HG03558 (cell line): Measurements from ENCODE around the gene DCTN4.

Source experiments
- ATAC-seq: cut with Tn5 transposase; IDR thresholded peaks from one replicate; pipeline ENCODE4 v1.9.1; 2021; ENCODE audit warnings: moderate number of reproducible peaks; ENCODE audit not compliant: unreplicated experiment; ENCODE audit errors: extremely low read depth

The DCTN4 gene

DNA sequence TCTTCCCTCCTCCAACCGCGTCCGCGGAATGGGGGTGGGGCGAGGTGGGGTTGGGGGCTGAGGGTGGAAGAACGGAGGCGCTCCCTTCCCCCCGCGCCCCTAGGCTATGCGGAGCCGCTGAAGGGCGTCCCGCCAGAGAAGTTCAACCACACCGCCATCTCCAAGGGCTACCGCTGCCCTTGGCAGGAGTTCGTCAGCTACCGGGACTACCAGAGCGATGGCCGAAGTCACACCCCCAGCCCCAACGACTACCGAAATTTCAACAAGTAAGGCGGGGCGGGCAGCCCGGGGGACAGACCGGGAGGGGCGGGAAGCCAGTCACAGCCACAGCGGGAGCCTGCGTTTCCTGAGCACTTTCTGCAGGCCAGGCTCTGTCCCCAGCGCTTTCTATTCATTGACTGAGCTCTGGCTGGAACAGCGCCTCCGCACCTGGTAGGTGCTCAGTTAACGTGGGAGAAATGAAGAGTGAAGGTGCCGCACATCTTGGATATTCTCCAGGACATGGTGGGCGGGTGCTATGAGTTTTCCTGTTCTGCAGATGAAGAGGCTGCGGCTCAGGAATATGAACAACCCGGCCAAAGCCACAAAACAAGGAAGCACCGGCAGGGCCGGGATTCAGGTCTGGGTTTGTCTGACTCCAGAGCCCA, 86.5 kb downstream of the DCTN4 start:
- no peak for ATAC-seq

DNA sequence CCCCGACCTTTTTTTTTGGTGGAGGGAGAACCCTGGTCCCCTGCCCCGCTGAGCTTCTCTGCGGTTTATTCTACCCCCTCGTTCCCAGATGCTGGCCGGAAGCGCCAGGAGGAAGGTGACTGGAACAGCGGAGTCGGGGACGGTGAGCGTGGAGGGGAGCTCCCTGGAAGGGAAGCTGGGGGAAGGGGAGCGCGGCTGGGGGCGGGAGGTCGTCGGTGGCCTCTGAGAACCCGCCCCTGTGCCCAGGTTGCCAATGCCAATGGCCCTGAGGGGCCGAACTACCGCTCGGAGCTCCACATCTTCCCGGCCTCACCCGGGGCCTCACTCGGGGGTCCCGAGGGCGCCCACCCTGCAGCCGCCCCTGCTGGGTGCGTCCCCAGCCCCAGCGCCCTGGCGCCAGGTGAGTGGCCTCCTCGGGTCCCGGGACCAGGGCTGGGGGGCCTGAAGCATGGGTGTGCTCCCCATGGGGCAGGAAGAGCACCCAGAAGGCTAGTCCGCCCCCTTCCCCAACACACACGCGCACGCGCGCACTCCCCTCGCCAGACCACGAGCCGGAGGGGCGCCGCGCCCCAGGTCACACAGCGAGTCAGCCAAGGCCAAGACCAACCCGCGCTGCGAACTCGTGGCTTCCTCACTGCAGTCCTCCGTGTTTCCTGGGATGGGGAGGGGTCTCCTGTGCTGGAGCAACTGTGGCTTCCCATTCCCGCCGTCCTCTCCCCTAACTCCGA, 87.1 kb downstream of the DCTN4 start:
- no peak for ATAC-seq

DNA sequence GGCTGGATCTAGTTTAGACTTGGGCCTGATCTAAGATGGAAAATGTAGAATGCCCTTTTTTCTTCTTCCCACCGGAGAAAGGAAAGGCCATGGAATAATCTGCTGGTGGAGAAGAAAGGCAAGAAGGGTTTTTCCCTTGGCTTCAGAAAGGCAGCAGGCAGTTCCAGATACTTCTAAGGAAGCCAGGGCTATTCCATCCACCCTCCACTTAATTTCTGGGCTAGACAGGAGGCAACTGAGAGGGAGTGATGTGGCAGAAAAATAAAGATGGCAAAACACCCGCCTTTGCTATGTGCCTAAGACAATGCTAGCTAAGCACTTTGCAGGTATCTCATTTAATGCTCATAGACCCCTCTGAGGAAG, 87.9 kb downstream of the DCTN4 start:
- no peak for ATAC-seq

DNA sequence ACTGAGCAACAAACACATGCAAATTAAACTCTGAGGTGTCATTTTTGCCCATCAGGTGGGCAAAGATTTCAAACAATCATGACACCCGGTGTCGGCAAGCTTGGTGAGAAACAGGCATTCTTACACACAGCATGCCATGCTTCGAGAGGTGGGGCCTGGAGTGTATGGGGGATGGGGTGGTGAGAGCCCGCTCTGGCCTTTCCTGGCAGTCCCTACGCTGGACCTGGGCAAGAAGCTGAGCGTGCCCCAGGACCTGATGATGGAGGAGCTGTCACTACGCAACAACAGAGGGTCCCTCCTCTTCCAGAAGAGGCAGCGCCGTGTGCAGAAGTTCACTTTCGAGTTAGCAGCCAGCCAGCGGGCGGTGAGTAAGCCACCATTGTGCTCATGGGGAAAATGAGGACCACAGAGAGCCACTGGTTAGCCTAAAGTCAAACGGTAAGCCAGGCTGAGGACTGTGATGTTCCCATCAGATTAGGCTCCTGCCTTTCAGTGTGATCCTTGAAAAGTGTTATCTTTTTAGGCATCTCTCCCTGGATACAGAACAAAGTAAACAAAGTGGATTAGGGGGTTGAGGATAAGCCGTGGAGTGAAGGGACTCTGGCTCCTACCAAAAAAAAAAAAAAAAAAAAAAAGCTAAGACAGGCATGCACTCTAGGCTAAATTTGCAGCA, 88.4 kb downstream of the DCTN4 start:
- no peak for ATAC-seq

DNA sequence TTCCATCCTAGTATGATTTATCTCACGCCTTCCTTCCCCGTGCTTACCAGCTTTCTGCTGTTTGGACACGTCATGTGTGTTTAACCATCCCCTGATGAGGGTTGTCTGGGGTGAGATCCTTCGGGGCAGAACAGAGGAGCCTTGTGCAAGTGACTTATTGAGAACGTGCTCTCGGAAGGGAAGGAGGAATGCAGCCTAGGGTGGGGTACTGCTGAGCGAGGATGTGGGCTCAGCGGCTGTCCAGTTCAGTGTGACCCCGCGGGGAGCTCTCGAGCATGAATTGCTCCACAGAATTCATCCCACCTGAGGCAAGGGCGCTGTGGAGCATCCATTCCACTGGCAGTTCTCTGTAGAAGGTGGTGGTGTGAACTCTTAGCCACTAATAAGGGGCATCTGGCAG, 93.8 kb downstream of the DCTN4 start:
- ATAC-seq: no peak

DNA sequence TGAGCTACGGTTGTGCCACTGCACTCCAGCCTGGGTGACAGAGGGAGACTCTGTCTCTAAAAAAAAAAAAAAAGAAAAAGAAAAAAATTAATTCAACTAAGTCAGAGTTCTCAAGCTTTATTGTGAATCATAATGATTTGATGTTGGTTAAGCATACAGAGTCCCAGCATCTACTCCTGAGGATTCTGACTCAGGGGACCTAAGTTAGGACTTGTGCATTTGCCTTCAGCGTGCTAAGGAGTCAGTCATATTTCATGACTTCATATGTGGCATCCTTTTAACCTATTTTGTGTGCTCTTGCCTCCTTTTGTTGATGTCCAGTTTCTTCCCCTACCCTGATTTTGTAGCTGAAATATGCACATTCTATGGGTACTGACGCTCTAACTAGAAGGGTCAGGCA, 94.9 kb downstream of the DCTN4 start:
- no peak for ATAC-seq

DNA sequence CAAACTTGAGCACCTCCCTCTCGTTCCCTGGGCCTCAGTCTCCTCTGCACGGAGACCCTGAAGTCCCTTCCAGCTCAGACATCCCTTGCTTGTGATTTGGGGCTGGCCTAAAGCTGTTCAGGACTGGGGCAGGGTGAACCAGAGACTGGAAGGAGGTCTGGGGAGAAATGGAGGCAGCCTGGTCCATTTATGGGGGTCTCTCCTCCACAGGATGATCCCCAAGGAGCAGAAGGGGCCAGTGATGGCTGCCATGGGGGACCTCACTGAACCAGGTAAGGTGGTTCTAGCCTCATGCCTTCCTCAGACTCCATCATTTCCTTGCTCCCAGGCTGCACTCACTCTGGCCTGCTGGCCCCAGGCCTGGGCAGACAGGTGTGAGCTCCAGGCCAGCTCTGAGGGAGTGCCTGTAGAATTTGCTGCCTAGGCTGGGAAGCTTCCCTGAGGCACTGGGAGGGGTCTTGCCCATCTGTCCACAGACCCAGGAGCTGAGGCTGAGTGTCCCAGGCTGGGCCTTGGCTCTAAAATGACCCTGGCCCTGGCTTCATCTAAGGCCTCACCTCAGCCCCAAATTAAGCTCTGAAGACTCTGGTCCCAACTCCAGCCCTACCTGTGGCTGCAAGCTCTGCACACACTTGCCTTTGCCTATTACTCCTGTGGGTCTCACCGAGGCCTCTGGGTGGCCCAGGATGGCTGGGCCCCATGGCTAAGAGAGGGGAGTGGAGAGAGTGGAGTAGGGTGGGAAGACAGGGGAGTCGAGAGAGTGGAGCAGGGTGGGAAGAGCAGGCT, 95.9 kb downstream of the DCTN4 start:
- ATAC-seq: no peak

DNA sequence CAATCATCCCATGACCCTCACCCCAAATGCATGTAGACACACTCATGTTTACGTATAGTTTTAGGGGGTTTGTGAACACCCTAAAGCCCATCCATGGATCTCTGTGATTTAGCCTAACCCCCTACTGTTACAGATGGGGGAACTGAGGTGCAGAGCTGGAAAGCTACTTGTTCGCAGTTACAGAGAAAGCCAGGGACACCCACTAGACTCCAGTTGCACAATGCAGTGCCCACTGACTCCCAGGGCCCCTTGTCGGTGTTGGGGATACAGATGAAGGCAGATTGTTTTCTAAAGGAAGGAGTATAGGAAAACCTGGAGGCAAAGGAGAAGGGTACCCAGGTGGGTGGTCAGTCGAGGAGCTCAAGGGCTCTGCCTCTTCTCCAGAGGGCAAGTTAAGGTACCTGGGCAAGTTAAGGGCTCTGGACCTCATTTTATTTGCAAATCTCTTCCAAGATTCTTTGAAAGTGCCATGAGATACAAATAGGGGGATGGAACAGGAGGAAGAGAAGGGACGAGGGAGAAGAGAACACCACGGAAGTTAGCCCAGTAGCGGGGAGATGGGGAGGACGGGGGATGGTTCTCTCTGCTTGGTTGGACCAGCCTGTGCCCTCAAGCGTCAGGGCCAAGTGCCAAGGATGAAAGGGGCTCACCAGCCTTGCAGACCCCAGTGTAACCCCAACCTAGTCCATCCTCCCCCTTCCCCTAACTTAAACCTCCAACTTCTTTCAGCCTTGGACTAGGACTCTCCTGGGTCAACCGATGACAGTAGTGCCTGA, 96.8 kb downstream of the DCTN4 start:
- ATAC-seq: no peak

DNA sequence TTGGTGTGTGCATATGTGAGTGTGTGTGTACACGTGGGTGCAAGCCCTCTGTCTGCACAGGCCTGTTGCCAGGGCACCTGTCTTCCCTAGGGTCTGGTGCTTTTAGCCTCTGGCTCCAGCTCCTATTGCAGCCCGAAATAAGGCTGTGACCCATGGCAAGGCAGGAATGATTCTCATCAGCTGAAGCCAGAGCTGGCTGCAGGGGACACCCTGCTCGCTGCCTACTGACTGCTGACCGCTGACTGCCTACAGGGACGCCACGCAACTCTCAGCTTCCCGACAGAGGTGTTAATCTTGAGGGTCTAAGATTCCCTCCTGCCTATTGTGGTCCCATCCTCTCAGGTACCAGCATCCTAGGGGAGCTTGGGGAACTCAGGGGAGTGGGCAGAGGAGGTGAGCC, 97.7 kb downstream of the DCTN4 start, which contains the start of gene MYOZ3:
Gene MYOZ3 (plus strand): TSS at position 166 of the 400 bp plus-strand sequence. CDS start 1,691 bp downstream, outside the sequence.
- ATAC-seq: no peak

DNA sequence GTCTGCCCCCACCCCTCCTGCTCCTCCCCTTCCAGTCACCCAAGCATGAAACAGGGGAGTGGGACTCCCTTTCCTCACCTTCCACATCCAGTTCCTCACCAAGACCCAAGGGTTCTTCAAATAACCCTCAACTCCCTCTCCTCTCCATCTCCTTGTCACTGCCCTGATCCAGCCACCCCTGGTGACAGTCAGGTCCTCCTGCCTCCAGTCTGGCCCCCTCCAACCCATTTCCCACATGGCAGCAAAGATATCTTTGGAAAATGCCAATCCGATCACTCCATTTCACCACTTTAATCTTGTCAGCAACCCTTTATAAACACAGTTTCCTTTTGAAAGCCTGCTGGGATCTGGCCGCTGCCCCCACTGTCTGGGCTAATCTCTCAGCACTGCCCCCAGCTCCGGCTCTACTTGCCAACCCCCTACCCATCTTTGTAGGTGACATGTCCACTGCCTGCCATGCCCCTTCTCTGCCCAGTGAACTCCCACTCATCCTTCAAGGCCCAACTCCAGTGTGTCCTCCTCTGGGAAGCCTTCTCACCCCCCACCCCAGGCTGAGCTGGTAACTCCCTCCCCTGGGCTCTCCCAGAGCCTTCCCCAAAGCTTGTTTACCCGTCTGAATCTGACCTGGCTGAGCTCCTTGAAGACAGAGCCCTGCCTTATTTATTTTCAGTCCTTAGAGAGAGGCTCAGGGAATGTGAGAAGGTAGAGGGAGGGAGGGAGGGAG, 98.5 kb downstream of the DCTN4 start:
- ATAC-seq: no peak

DNA sequence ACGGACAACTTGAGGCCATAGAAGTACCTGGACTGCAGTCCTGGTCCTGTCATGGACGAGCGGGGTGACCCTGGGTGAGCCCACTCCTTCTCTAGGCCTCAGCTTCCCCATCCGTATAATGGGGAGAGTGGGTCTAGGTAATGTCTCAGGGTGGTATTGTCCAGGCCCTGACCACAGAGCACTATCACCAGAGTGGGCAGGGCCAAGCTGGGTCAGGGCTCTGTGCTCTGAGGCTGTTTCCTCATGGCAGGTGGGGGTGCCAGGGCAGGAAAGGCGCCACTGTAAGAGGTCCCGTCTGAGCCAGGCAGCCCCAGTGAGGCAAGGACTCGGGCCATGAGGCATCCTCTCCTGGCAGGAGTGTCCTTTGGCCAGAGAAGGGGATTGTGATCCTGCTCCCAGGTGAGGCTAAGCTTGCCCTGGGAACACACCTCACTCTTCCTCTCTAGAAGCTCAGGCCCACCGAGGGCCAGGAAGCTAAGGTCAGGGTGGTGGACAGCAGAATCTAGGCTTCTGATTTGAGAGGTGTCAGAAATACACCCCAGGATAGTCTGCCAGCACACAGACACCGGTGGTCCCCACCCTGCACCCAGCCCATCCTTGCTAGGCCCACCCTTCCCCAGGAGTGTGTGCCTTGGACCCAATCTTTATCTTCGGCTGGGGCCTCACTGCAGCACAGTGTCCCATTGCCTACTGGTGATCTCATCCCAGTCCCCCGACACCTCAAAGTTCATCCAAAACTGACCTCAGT, 99.3 kb downstream of the DCTN4 start:
- ATAC-seq: no peak

DNA sequence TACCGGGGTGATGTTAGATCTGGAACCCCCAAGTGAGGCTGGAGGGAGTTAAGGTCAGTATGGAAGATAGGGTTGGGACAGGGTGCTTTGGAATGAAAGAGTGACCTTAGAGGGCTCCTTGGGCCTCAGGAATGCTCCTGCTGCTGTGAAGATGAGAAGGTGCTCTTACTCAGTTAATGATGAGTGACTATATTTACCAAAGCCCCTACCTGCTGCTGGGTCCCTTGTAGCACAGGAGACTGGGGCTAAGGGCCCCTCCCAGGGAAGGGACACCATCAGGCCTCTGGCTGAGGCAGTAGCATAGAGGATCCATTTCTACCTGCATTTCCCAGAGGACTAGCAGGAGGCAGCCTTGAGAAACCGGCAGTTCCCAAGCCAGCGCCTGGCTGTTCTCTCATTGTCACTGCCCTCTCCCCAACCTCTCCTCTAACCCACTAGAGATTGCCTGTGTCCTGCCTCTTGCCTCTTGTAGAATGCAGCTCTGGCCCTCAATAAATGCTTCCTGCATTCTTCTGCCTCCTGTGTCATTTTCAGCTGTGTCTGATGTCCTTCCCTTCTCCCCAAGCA, 100.0 kb downstream of the DCTN4 start:
- ATAC-seq: no peak
